HG02588 (cell line): ENCODE data around the gene CLDN4.
"Not testable (repeated sequence)": the region's sequence is repeated elsewhere in the genome, so short reads cannot be mapped to it uniquely, and the experiment has no call there.

ENCODE experiments used
- ATAC-seq: cut with Tn5 transposase; IDR thresholded peaks from one replicate; pipeline ENCODE4 v1.9.1; 2021; ENCODE audit warnings: mild to moderate bottlenecking, moderate library complexity; ENCODE audit not compliant: unreplicated experiment

CLDN4 gene

GRCh38 chr7:73830681-73831583 lies at the start of gene CLDN4:
Gene CLDN4, plus strand, starts transcription at chr7:73830996. Its CDS starts 206 bp downstream, at chr7:73831202.
- ATAC-seq, result no peak

- no peak for ATAC-seq
Measured at GRCh38 chr7:73786588-73786987, 44.2 kb upstream of the CLDN4 start.

- ATAC-seq, result not testable (repeated sequence)
Measured at GRCh38 chr7:73787786-73788048, 43.1 kb upstream of the CLDN4 start.

- ATAC-seq, result no peak
Measured at GRCh38 chr7:73789051-73789450, 41.7 kb upstream of the CLDN4 start.

GRCh38 chr7:73791170-73791690 lies 39.6 kb upstream of the CLDN4 start:
- not testable (repeated sequence) for ATAC-seq

GRCh38 chr7:73795188-73795587 lies 35.6 kb upstream of the CLDN4 start:
- not testable (repeated sequence) for ATAC-seq

- ATAC-seq, result not testable (repeated sequence)
Measured at GRCh38 chr7:73796656-73797055, 34.1 kb upstream of the CLDN4 start.

- not testable (repeated sequence) for ATAC-seq
Measured at GRCh38 chr7:73797176-73797575, 33.6 kb upstream of the CLDN4 start.

GRCh38 chr7:73799282-73800141 lies 31.3 kb upstream of the CLDN4 start:
- no peak for ATAC-seq

GRCh38 chr7:73801577-73801976 lies 29.2 kb upstream of the CLDN4 start:
- ATAC-seq, result no peak

- ATAC-seq, result no peak
Measured at GRCh38 chr7:73802459-73802858, 28.3 kb upstream of the CLDN4 start.

GRCh38 chr7:73809467-73809951 lies 21.3 kb upstream of the CLDN4 start:
- no peak for ATAC-seq

GRCh38 chr7:73810998-73811360 lies 19.8 kb upstream of the CLDN4 start:
- no peak for ATAC-seq

GRCh38 chr7:73811760-73812168 lies 19.0 kb upstream of the CLDN4 start:
- no peak for ATAC-seq

- ATAC-seq, result no peak
Measured at GRCh38 chr7:73812996-73813395, 17.8 kb upstream of the CLDN4 start.

GRCh38 chr7:73815436-73815835 lies 15.4 kb upstream of the CLDN4 start:
- ATAC-seq, result no peak

- no peak for ATAC-seq
Measured at GRCh38 chr7:73817121-73817520, 13.7 kb upstream of the CLDN4 start.

GRCh38 chr7:73820013-73820412 lies 10.8 kb upstream of the CLDN4 start:
- ATAC-seq, result no peak

GRCh38 chr7:73821597-73822285 lies 9.1 kb upstream of the CLDN4 start:
- not testable (repeated sequence) for ATAC-seq

GRCh38 chr7:73822319-73823173 lies 8.2 kb upstream of the CLDN4 start:
- ATAC-seq, result no peak
